ENCODE measurements around the gene BCAR3.

- TF ChIP-seq GATA2 (IDR thresholded peaks at IDR 0.05; ENCODE audit: low read depth, low read length) (no peak), GATA3 (IDR thresholded peaks at IDR 0.05; ENCODE audit: low read depth, low read length) (no peak)
These were observed 14.0 kb downstream of the BCAR3 start for GRCh38 chr1:93667642-93668041.

All from SH-SY5Y (cell line).